GM10266 (cell line): ENCODE results near the gene DCUN1D3.

Experiments used
- DNase-seq: peaks from one replicate; pipeline ENCODE4 v3.0.0; 2012; ENCODE audit errors: extremely low spot score
- CTCF ChIP-seq: IDR thresholded peaks from 2 replicates; pipeline ENCODE4 v1.5.1; 2012; ENCODE audit warnings: mild to moderate bottlenecking, low read depth; ENCODE audit not compliant: control insufficient read depth, insufficient read depth; ENCODE audit errors: missing control alignments

The DCUN1D3 gene

GRCh38 chr16:20918486-20919239 lies 18.5 kb upstream of the DCUN1D3 start:
- no peak for TF ChIP-seq CTCF
- no peak for DNase-seq

GRCh38 chr16:20916942-20917341 lies 16.8 kb upstream of the DCUN1D3 start:
- TF ChIP-seq CTCF = no peak
- no peak for DNase-seq

- no peak for DNase-seq
- TF ChIP-seq CTCF = no peak
These were observed 16.1 kb upstream of the DCUN1D3 start for GRCh38 chr16:20916289-20916688.

- no peak for TF ChIP-seq CTCF
- DNase-seq = no peak
These were observed 11.2 kb upstream of the DCUN1D3 start for GRCh38 chr16:20911361-20911760.

GRCh38 chr16:20910781-20911321 lies 10.7 kb upstream of the DCUN1D3 start:
- no peak for DNase-seq

GRCh38 chr16:20906341-20907255 lies 6.4 kb upstream of the DCUN1D3 start:
- DNase-seq = no peak
- no peak for TF ChIP-seq CTCF

More at GRCh38 chr16:20910781-20911321, 10.7 kb upstream of the DCUN1D3 start:
- TF ChIP-seq CTCF = no peak
